NCI-H2107 treated with DMSO at 0.1 percent for 48 hours (cell line): ENCODE results near the gene BLOC1S4.
"Not testable (repeated sequence)": the region's sequence is repeated elsewhere in the genome, so short reads cannot be mapped to it uniquely, and the experiment has no call there.

Source experiments
- DNase-seq: peaks from one replicate; lab custom pipeline; 2025; ENCODE audit not compliant: unreplicated experiment; lab: John Stamatoyannopoulos, UW

Gene BLOC1S4

GRCh38 chr4:6716018-6716911 is at the start of gene BLOC1S4:
Gene BLOC1S4 (plus strand): TSS chr4:6716174. CDS start chr4:6716210, 36 bp downstream.
- DNase-seq, result peak; percentile 19

- no peak for DNase-seq
Observed at GRCh38 chr4:6668391-6668790, 47.6 kb upstream of the BLOC1S4 start.

- no peak for DNase-seq
Observed at GRCh38 chr4:6671648-6672047, 44.3 kb upstream of the BLOC1S4 start.

- DNase-seq, result no peak
Observed at GRCh38 chr4:6672131-6672530, 43.8 kb upstream of the BLOC1S4 start.

GRCh38 chr4:6672541-6673190 is 43.3 kb upstream of the BLOC1S4 start:
- DNase-seq, result not testable (repeated sequence)

GRCh38 chr4:6673191-6673659 is 42.7 kb upstream of the BLOC1S4 start:
- DNase-seq, result not testable (repeated sequence)

- peak; percentile 55 for DNase-seq
Observed at GRCh38 chr4:6673660-6674499, 42.1 kb upstream of the BLOC1S4 start.

GRCh38 chr4:6674500-6675149 is 41.3 kb upstream of the BLOC1S4 start:
- peak; percentile 40 for DNase-seq

GRCh38 chr4:6676722-6677558 is 39.0 kb upstream of the BLOC1S4 start:
- DNase-seq, result no peak

- DNase-seq, result no peak
Observed at GRCh38 chr4:6680372-6681034, 35.5 kb upstream of the BLOC1S4 start.

GRCh38 chr4:6681191-6681590 is 34.8 kb upstream of the BLOC1S4 start:
- no peak for DNase-seq

- no peak for DNase-seq
Observed at GRCh38 chr4:6682862-6683590, 32.9 kb upstream of the BLOC1S4 start.

GRCh38 chr4:6684656-6685055 is 31.3 kb upstream of the BLOC1S4 start:
- no peak for DNase-seq

- DNase-seq, result no peak
Observed at GRCh38 chr4:6686104-6686787, 29.7 kb upstream of the BLOC1S4 start.

GRCh38 chr4:6687947-6688878 is 27.8 kb upstream of the BLOC1S4 start:
- DNase-seq, result no peak

GRCh38 chr4:6688879-6689505 is 27.0 kb upstream of the BLOC1S4 start:
- no peak for DNase-seq
